Kidney (tissue), 14 donors: ENCODE results near the gene TTLL5. TPM values are rescaled to one million over a fixed set of nuclear protein-coding genes. Genes with fewer than 3 reads are reported as not detected.
"Not testable (repeated sequence)": the region's sequence is repeated elsewhere in the genome, so short reads cannot be mapped to it uniquely, and the experiment has no call there.

Source experiments
- DNase-seq, 5 donors: peaks; one replicate each; pipeline ENCODE4 v3.0.0-alpha.2; 2013 to 2020
- FAIRE-seq: peaks from 2 replicates; lab custom pipeline; 2012; peaks lifted over from hg19 to GRCh38; lab: Jason Lieb, UNC
- H3K27ac ChIP-seq, 2 donors: one replicate each; pipeline ENCODE4 v1.7.0; 2013; ENCODE audit warnings: low read depth in 2 of 2, low read length in 2 of 2, inconsistent platforms in 1 of 2
- H3K27me3 ChIP-seq: one replicate; pipeline ENCODE4 v1.7.1; 2013; ENCODE audit warnings: low read length, inconsistent platforms; ENCODE audit not compliant: control insufficient read depth, insufficient read depth
- H3K36me3 ChIP-seq, 3 donors: one replicate each; pipeline versions ENCODE4 v1.7.0 to v1.7.1; 2013; ENCODE audit warnings: low read length in 3 of 3, control low read depth in 1 of 3, inconsistent platforms in 1 of 3; ENCODE audit not compliant: insufficient read depth in 3 of 3, control insufficient read depth in 2 of 3
- H3K4me1 ChIP-seq, 3 donors: one replicate each; pipeline versions ENCODE4 v1.7.0 to v1.7.1; 2013; ENCODE audit warnings: low read length in 3 of 3, inconsistent platforms in 1 of 3, low read depth in 1 of 3; ENCODE audit not compliant: control insufficient read depth in 2 of 3, insufficient read depth in 2 of 3
- H3K4me3 ChIP-seq, 3 donors: one replicate each; pipeline versions ENCODE4 v1.7.0 to v1.8.1; 2013; ENCODE audit warnings: low read length in 3 of 3, control low read depth in 1 of 3, inconsistent platforms in 1 of 3
- H3K9ac ChIP-seq, 3 donors: one replicate each; pipeline versions ENCODE4 v1.7.0 to v1.7.1; 2013; ENCODE audit warnings: low read length in 3 of 3, control low read depth in 1 of 3, inconsistent platforms in 1 of 3
- H3K9me3 ChIP-seq, 3 donors: one replicate each; pipeline versions ENCODE4 v1.7.0 to v1.7.1; 2013; ENCODE audit warnings: low read length in 3 of 3, control low read depth in 1 of 3, inconsistent platforms in 1 of 3; ENCODE audit not compliant: control insufficient read depth in 2 of 3, insufficient read depth in 1 of 3
- CTCF ChIP-seq: IDR thresholded peaks from 3 replicates; pipeline ENCODE4 v1.5.1; 2012; ENCODE audit warnings: mild to moderate bottlenecking, moderate library complexity, borderline replicate concordance; ENCODE audit not compliant: insufficient read depth; ENCODE audit errors: extremely low read depth
- intact Hi-C: fragments of 100-400 bp; cut with DNase I; formaldehyde crosslinking; loops from one replicate; pipeline ENCODE4 v1.11.1; 2022
- polyA plus RNA-seq: library from polyadenylated mRNA; stranded (reverse); fragments of 350-450 nt; fragmentation: Illumina TruSeq; extraction: RNeasy Lipid Tissue Mini Kit (QIAGEN cat#74804); gene quantifications from one replicate; pipeline ENCODE4 v1.2.3, GENCODE V29; 2014; ENCODE audit warnings: low read depth, low replicate concordance; ENCODE audit not compliant: insufficient read depth
- total RNA-seq: library from RNA; stranded (reverse); fragmentation: NEBNext Ultra II Directional; extraction: Animal tissue kit (Norgen Biotek cat#: 25700); gene quantifications from one replicate; pipeline ENCODE4 v1.2.1, GENCODE V29; 2021
- donor health status: control.
- donor health status: control.
- donor health status: control.
- donor health status: control.
- donor health status: control.
- donor health status: DM: yes; HTN: yes; CAD: no.
- donor health status: Normal renal cell carcinoma (clear cell type).

Gene TTLL5
- total and polyA plus RNA-seq, 2 donors from 2014 or later: 16.8 to 37.2 TPM

- Histone ChIP-seq H3K4me1 (no peaks in the 10 kb centered on the region), H3K27ac (no peak overlapping the region), H3K4me3 (no peak overlapping the region), H3K9me3 (no peaks in the 10 kb centered on the region), H3K27me3 (no peaks in the 10 kb centered on the region), H3K9ac (no peak overlapping the region), H3K36me3 (no peaks in the 10 kb centered on the region)
- DNase-seq: no peak
- intact Hi-C loops: no loop called here
- no peak for TF ChIP-seq CTCF
- no peak for FAIRE-seq
Measured at GRCh38 chr14:75917322-75917945, 256.4 kb downstream of the TTLL5 start.

- Histone ChIP-seq H3K4me3 (no peak overlapping the region), H3K9ac (no peak overlapping the region), H3K27ac (no peak overlapping the region), H3K27me3 (no peaks in the 10 kb centered on the region), H3K9me3 (no peaks in the 10 kb centered on the region), H3K4me1 (no peaks in the 10 kb centered on the region), H3K36me3 (no peaks in the 10 kb centered on the region)
- DNase-seq (no peak), FAIRE-seq (no peak)
- no peak for TF ChIP-seq CTCF
- intact Hi-C loops: no loop called here
Measured at GRCh38 chr14:75917946-75918335, 256.9 kb downstream of the TTLL5 start.

GRCh38 chr14:75920421-75920820 is 259.4 kb downstream of the TTLL5 start:
- H3K4me1 ChIP-seq, intact Hi-C loops, H3K27me3 ChIP-seq, DNase-seq, H3K36me3 ChIP-seq, H3K9me3 ChIP-seq, H3K9ac ChIP-seq, H3K4me3 ChIP-seq, FAIRE-seq, H3K27ac ChIP-seq: not testable (repeated sequence)

- DNase-seq, H3K4me1 ChIP-seq, H3K27ac ChIP-seq, intact Hi-C loops, H3K4me3 ChIP-seq, H3K36me3 ChIP-seq, FAIRE-seq, H3K9me3 ChIP-seq, H3K27me3 ChIP-seq, H3K9ac ChIP-seq: not testable (repeated sequence)
Measured at GRCh38 chr14:75925141-75925840, 264.2 kb downstream of the TTLL5 start.
